Left lung (tissue), 10 donors: ENCODE results near the gene CORO6. TPM values are rescaled to one million over a fixed set of nuclear protein-coding genes. Genes with fewer than 3 reads are reported as not detected.

Experiments used
- ATAC-seq: fragments of 200-7000 bp; cut with Tn5 transposase; one replicate; pipeline ENCODE4 v1.9.1; 2020; ENCODE audit warnings: moderate library complexity
- DNase-seq, 4 donors: peaks; one replicate each; pipeline ENCODE4 v3.0.0-alpha.2; 2013 to 2020
- H3K27ac ChIP-seq, 2 donors: fragments of 200-600 bp; sonication (generic) in 1 of 2; one replicate each; pipeline versions ENCODE4 v1.5.0 to v1.8.0; 2020 to 2021
- H3K27me3 ChIP-seq, 2 donors: fragments of 200-600 bp; sonication (generic) in 1 of 2; one replicate each; pipeline versions ENCODE4 v1.5.0 to v1.8.0; 2020 to 2021
- H3K36me3 ChIP-seq, 2 donors: fragments of 200-600 bp; sonication (generic) in 1 of 2; one replicate each; pipeline versions ENCODE4 v1.5.0 to v1.8.0; 2020 to 2021
- H3K4me1 ChIP-seq, 2 donors: fragments of 200-600 bp; one replicate each; pipeline ENCODE4 v1.8.0; 2021
- H3K4me3 ChIP-seq, 2 donors: fragments of 200-600 bp; sonication (generic) in 1 of 2; one replicate each; pipeline versions ENCODE4 v1.5.0 to v1.8.0; 2020 to 2021; ENCODE audit warnings: mild to moderate bottlenecking in 1 of 2
- H3K9me3 ChIP-seq, 2 donors: fragments of 200-600 bp; sonication (generic) in 1 of 2; one replicate each; pipeline versions ENCODE4 v1.5.0 to v1.8.0; 2020 to 2021
- CTCF ChIP-seq, 2 donors: fragments of 200-600 bp; sonication (generic) in 1 of 2; IDR thresholded peaks; one replicate each; pipeline versions ENCODE4 v1.5.0 to v1.8.0; 2021; ENCODE audit warnings: antibody characterized with exemption in 2 of 2
- intact Hi-C, 2 donors: fragments of 100-400 bp; cut with DNase I; formaldehyde crosslinking; loops; one replicate each; pipeline versions ENCODE4 v1.11.2 to v1.14.2; 2022
- polyA plus RNA-seq, 6 donors: library from polyadenylated mRNA; unstranded; fragments of 120-200 nt; gene quantifications; one replicate each; pipeline ENCODE4 v1.2.1, GENCODE V29; 2013; ENCODE audit not compliant: insufficient read length in 6 of 6
- total RNA-seq, 2 donors: library from RNA; stranded (reverse); fragmentation: NEBNext Ultra II Directional; extraction: Animal tissue kit (Norgen Biotek cat#: 25700); gene quantifications; one replicate each; pipeline ENCODE4 v1.2.1, GENCODE V29; 2021
- donor health status: DM: no; HTN: yes; CAD: no.
- donor health status: DM: no; HTN: no; CAD: no.

The CORO6 gene
- total and polyA plus RNA-seq, 8 donors = 3.8 to 6.9 (median 4.2) TPM

- H3K4me1 ChIP-seq = peaks cover 6 to 20% of the 10 kb centered on the region in 2 donors
- H3K36me3 ChIP-seq = peaks cover 0 to 69% of the 10 kb centered on the region in 2 donors
Observed at GRCh38 chr17:29574732-29575510, 47.8 kb downstream of the CORO6 start.

DNA sequence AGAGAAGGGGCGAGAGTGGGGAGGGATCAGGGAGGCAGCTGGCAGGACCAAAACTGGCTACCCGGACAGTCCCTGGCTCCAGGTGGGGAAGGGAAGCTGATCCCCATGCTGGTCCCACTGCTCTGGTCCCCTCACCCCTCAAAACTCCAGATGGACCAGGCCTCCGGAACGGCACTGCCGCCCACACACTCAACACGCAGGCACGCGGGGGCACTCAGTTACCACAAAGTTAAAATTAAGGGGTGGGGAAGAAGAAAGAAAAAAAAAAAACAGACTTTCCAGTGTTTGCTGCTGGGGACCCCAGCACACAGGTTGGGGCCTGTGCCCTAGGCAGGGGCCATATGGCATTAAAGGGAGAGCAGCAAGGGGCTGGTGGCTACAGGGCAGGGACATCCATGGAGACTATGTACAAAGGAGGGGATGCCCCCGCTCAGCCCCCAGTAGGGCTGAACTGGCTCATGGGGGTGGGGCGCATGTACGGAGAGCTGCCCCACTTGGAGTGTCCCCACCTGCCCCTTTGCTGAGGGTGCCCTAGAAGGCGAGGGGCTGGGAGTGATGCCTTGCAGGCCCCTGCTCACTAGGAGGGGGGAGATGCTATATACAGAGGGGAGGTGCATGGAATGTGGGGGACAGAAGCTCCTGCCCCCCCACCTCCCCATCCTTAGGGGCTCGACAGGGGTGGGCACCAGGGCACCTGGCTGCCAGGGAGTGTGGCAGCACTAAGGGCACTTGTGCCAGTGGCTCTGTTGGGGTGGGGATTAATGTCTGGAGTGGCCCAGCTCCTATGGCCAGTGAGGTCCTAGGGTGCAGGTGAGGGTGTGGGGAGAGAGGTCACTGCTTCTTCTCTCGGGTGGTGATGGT lies 48.6 kb downstream of the CORO6 start:
- peaks cover 10 to 27% of the 10 kb centered on the region in 2 donors for H3K4me1 ChIP-seq
- H3K27me3 ChIP-seq = no peaks in the 10 kb centered on the region
- no peak for TF ChIP-seq CTCF (IDR thresholded peaks at IDR 0.05)
- H3K36me3 ChIP-seq = peaks cover 0 to 61% of the 10 kb centered on the region in 2 donors
- no peaks in the 10 kb centered on the region for H3K9me3 ChIP-seq
- H3K27ac ChIP-seq = no peak overlapping the region
- intact Hi-C loops = no loop called here
- ATAC-seq (no peak), DNase-seq (peak in 2 of 4 donors; percentile 27 to 62)
- H3K4me3 ChIP-seq = no peak overlapping the region

More at GRCh38 chr17:29574732-29575510, 47.8 kb downstream of the CORO6 start:
- ATAC-seq (no peak), DNase-seq (peak in 1 of 4 donors; percentile 75)
- TF ChIP-seq CTCF (IDR thresholded peaks at IDR 0.05) = no peak
- intact Hi-C loops = no loop called here
- no peak overlapping the region for H3K27ac ChIP-seq
- H3K9me3 ChIP-seq = no peaks in the 10 kb centered on the region
- no peak overlapping the region for H3K4me3 ChIP-seq
- no peaks in the 10 kb centered on the region for H3K27me3 ChIP-seq

- ATAC-seq (no peak), DNase-seq (peak in 1 of 4 donors; percentile 51)
- intact Hi-C loops = no loop called here
- H3K4me1 ChIP-seq = peaks cover 10 to 32% of the 10 kb centered on the region in 2 donors
- H3K36me3 ChIP-seq = peaks cover 0 to 55% of the 10 kb centered on the region in 2 donors
- no peaks in the 10 kb centered on the region for H3K9me3 ChIP-seq
- no peak for TF ChIP-seq CTCF (IDR thresholded peaks at IDR 0.05)
- H3K27ac ChIP-seq = no peak overlapping the region
- no peak overlapping the region for H3K4me3 ChIP-seq
- H3K27me3 ChIP-seq = no peaks in the 10 kb centered on the region
Observed at GRCh38 chr17:29573558-29573869, 49.2 kb downstream of the CORO6 start.

GRCh38 chr17:29572691-29573557 lies 49.8 kb downstream of the CORO6 start:
- Histone ChIP-seq H3K27ac (no peak overlapping the region), H3K9me3 (no peaks in the 10 kb centered on the region), H3K4me1 (peaks cover 10 to 32% of the 10 kb centered on the region in 2 donors), H3K27me3 (no peaks in the 10 kb centered on the region), H3K4me3 (no peak overlapping the region), H3K36me3 (peaks cover 0 to 49% of the 10 kb centered on the region in 2 donors)
- DNase-seq = peak in 2 of 4 donors; percentile 56 to 87
- peak; percentile 58 to 69 for TF ChIP-seq CTCF (IDR thresholded peaks at IDR 0.05)
- ATAC-seq = peak; percentile 23
- intact Hi-C loops = no loop called here
